ENCODE results near the gene IDH3B. TPM values are rescaled to one million over a fixed set of nuclear protein-coding genes. Genes with fewer than 3 reads are reported as not detected.

IDH3B gene
- total and polyA plus RNA-seq, 8 donors, result 27.3 to 83.3 (median 34.8) TPM

DNA sequence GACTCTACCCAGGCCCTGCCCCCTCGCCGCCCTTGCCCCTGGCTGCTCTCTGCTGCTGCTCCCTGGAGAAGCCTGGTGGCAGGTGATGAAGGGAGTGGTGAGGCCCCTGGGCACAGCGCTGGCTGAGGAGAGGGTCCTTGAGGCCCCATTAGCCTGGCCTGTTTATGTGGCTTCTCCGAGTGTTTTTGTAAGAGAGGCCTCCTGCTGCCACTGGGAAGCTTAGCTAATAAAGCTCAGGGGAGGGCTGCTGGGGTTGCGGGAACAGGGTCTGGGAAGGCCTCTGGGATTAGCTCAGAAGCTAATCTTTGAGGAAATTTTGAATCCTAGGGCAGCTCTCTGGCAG lies 44.0 kb upstream of the IDH3B start:
- DNase-seq (no peak), FAIRE-seq (no peak), ATAC-seq (no peak)
- no peaks in the 10 kb centered on the region for H3K27me3 ChIP-seq
- H3K27ac ChIP-seq, result no peak overlapping the region
- TF ChIP-seq, protein P1, sequence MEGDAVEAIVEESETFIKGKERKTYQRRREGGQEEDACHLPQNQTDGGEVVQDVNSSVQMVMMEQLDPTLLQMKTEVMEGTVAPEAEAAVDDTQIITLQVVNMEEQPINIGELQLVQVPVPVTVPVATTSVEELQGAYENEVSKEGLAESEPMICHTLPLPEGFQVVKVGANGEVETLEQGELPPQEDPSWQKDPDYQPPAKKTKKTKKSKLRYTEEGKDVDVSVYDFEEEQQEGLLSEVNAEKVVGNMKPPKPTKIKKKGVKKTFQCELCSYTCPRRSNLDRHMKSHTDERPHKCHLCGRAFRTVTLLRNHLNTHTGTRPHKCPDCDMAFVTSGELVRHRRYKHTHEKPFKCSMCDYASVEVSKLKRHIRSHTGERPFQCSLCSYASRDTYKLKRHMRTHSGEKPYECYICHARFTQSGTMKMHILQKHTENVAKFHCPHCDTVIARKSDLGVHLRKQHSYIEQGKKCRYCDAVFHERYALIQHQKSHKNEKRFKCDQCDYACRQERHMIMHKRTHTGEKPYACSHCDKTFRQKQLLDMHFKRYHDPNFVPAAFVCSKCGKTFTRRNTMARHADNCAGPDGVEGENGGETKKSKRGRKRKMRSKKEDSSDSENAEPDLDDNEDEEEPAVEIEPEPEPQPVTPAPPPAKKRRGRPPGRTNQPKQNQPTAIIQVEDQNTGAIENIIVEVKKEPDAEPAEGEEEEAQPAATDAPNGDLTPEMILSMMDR (IDR thresholded peaks at IDR 0.05), result no peak
- no peak overlapping the region for H3K4me3 ChIP-seq
- H3K36me3 ChIP-seq, result no peaks in the 10 kb centered on the region
- 84 to 92% methylated on average over 5 of the region's 5 CpGs for WGBS, 2 donors
- H3K4me1 ChIP-seq, result no peaks in the 10 kb centered on the region
- H3K9me3 ChIP-seq, result no peaks in the 10 kb centered on the region
- intact Hi-C loops (cut with DNase I), result no loop called here

DNA sequence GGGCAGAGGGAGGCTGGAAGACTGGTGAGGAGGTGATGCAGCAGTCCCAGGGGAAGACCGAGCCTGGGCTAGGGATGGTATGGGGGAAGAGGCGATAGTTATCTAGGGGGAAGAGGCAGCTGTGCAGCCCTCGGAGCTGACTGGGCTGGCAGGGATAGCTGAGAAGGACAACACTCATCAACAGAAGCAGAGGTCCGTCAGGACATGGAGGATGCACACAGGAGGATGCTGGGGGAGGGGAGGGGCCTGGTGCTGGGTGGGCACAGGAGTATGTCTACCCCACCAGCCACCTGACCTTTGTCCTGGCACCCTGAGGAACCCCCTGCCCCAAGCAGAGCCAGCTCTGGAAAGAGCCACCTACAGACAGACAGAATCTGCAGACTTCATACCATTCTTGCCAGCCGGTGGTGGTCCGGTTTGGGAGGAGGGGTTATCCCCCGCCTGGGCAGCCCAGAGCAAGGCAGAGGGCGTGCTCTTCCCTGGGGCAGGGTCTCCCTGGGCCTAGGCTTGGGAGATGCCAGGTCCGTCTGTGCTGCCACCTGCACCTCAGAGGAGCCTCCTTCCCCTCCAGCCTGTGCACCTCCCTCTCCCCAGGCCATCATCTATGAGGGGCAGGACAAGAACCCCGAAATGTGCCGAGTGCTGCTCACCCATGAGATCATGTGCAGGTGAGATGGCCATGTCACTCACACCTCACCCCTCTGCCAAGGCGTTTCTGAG lies 43.5 kb upstream of the IDH3B start:
- TF ChIP-seq, protein P1 (IDR thresholded peaks at IDR 0.05), result no peak
- Histone ChIP-seq H3K27ac (no peak overlapping the region), H3K4me1 (no peaks in the 10 kb centered on the region), H3K27me3 (no peaks in the 10 kb centered on the region), H3K36me3 (no peaks in the 10 kb centered on the region), H3K9me3 (no peaks in the 10 kb centered on the region), H3K4me3 (no peak overlapping the region)
- DNase-seq (no peak), ATAC-seq (no peak), FAIRE-seq (no peak)
- WGBS, 2 donors, result 68 to 70% methylated on average over 12 of the region's 12 CpGs
- intact Hi-C loops (cut with DNase I), result no loop called here

DNA sequence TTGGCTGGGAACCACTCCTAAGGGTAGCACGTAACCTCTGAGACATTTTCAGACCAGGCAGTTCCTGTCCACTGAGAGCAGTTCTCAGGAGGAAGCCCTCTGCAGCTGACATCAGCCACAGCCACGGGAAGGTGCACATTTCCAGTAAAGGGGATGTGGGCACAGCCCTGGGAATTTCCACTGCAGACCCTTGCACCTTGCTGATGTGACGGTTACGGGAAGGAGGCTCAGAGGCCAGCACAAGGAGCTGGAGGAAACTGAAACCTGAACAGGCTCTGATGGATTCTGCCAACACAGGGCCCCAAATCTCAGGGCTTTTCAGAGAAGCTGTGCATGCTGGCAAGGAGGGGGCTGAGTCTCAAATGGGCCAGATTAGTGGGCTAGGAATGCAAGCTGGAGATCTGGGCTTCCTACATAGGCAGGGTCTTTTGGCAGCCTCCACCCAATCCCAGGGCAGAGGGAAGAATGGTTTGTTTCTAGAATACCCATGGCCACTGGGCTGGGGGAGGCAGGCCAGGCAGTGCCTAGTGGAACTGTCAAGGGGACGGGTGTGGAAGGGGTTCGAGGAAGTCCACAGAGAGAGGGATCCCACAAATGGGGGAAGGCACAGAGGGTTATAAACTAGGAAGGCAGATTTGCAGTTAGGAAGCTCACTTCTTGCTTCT lies 42.8 kb upstream of the IDH3B start:
- intact Hi-C loops (cut with DNase I), result no loop called here
- Histone ChIP-seq H3K4me1 (no peaks in the 10 kb centered on the region), H3K27me3 (no peaks in the 10 kb centered on the region), H3K4me3 (no peak overlapping the region), H3K27ac (no peak overlapping the region), H3K9me3 (no peaks in the 10 kb centered on the region), H3K36me3 (no peaks in the 10 kb centered on the region)
- ATAC-seq (no peak), FAIRE-seq (no peak), DNase-seq (no peak)
- WGBS, 2 donors, result 72% methylated on average over 6 of the region's 6 CpGs
- TF ChIP-seq, protein P1 (IDR thresholded peaks at IDR 0.05), result no peak

DNA sequence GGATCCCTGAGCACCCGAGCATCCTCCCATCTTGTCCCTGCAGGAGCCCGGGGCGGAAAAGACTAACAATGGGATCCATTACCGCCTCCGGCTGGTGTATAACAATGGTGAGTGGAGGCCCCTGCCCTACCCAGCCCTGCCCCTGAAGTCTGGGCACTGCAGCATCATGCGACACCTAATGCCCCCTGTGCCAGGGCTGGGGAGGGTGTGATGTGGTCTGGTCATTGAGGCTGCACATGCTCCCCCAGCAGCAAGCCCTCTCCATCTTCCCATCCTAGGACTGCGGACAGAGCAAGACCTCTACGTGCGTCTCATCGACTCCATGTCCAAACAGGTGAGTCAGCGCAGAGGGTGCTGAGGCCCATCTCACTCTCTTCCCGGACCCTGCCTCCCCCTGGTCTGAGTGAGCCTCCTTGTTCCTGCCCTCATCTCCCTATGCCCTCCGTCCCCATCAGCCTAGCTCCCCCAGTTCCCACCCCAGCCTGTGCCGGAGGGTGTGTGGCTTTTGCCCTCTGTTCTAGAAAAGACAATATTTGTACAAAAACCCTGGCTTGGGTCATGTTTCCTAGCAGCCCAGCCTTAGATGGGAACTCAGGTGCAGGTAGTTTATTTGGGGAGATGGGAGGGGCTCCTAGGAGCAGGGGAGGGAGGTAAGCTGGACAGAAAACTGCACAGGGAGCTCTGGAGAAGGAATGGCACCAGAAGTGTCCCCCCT lies 42.1 kb upstream of the IDH3B start:
- ATAC-seq (no peak), DNase-seq (no peak), FAIRE-seq (no peak)
- Histone ChIP-seq H3K27me3 (no peaks in the 10 kb centered on the region), H3K36me3 (no peaks in the 10 kb centered on the region), H3K27ac (no peak overlapping the region), H3K4me3 (no peak overlapping the region), H3K9me3 (no peaks in the 10 kb centered on the region), H3K4me1 (no peaks in the 10 kb centered on the region)
- intact Hi-C loops (cut with DNase I), result no loop called here
- TF ChIP-seq, protein P1 (IDR thresholded peaks at IDR 0.05), result no peak
- 78 to 82% methylated on average over 14 of the region's 14 CpGs for WGBS, 2 donors
